HG02588 (cell line): ENCODE results near the gene TLCD3A.
"Not testable (repeated sequence)": the region's sequence is repeated elsewhere in the genome, so short reads cannot be mapped to it uniquely, and the experiment has no call there.

ENCODE experiments used
- ATAC-seq: cut with Tn5 transposase; IDR thresholded peaks from one replicate; pipeline ENCODE4 v1.9.1; 2021; ENCODE audit warnings: mild to moderate bottlenecking, moderate library complexity; ENCODE audit not compliant: unreplicated experiment

Gene TLCD3A

GRCh38 chr17:746783-747629, 14.6 kb downstream of the TLCD3A start:
- ATAC-seq, result no peak

- ATAC-seq, result not testable (repeated sequence)
Measured at GRCh38 chr17:748604-749003, 16.2 kb downstream of the TLCD3A start.

- not testable (repeated sequence) for ATAC-seq
Measured at GRCh38 chr17:749359-749758, 17.0 kb downstream of the TLCD3A start.

- no peak for ATAC-seq
Measured at GRCh38 chr17:750431-751037, 18.1 kb downstream of the TLCD3A start.

GRCh38 chr17:751269-752001, 19.0 kb downstream of the TLCD3A start:
- peak; percentile 31 for ATAC-seq

- ATAC-seq, result peak; percentile 76
Measured at GRCh38 chr17:752002-752619, 19.7 kb downstream of the TLCD3A start, which contains the start of gene GEMIN4. GEMIN4 (minus strand) TSS chr17:752264; CDS start chr17:752142, 122 bp downstream.

- no peak for ATAC-seq
Measured at GRCh38 chr17:752620-753219, 20.3 kb downstream of the TLCD3A start.

- no peak for ATAC-seq
Measured at GRCh38 chr17:753418-753817, 21.0 kb downstream of the TLCD3A start.

- ATAC-seq, result not testable (repeated sequence)
Measured at GRCh38 chr17:755319-755961, 23.0 kb downstream of the TLCD3A start.

GRCh38 chr17:756010-756567, 23.7 kb downstream of the TLCD3A start:
- ATAC-seq, result not testable (repeated sequence)

- no peak for ATAC-seq
Measured at GRCh38 chr17:759964-760363, 27.6 kb downstream of the TLCD3A start.

- ATAC-seq, result no peak
Measured at GRCh38 chr17:760371-760770, 28.0 kb downstream of the TLCD3A start.

- no peak for ATAC-seq
Measured at GRCh38 chr17:767076-767475, 34.7 kb downstream of the TLCD3A start.

GRCh38 chr17:773016-773415, 40.6 kb downstream of the TLCD3A start:
- ATAC-seq, result no peak

GRCh38 chr17:773467-774312, 41.3 kb downstream of the TLCD3A start:
- no peak for ATAC-seq

- no peak for ATAC-seq
Measured at GRCh38 chr17:774313-774584, 41.9 kb downstream of the TLCD3A start.

- ATAC-seq, result no peak
Measured at GRCh38 chr17:778096-778495, 45.7 kb downstream of the TLCD3A start.

- peak; percentile 79 for ATAC-seq
Measured at GRCh38 chr17:781805-782731, 49.7 kb downstream of the TLCD3A start, which contains the start of the genes GLOD4 and MRM3. GLOD4 (minus strand) TSS chr17:782280; CDS start chr17:782255, 25 bp downstream. MRM3 (plus strand) TSS chr17:782353; CDS start chr17:782379, 26 bp downstream.
